Measurements from ENCODE around the gene HOXD8. TPM values are rescaled to one million over a fixed set of nuclear protein-coding genes. Genes with fewer than 3 reads are reported as not detected.

Gene HOXD8
- total and polyA plus RNA-seq, 10 of the 15 experiments (the other 5 are each of a cell fraction or from before 2014, with no cell fraction given): not detected

GRCh38 chr2:176146101-176146500 is 16.6 kb downstream of the HOXD8 start:
- ATAC-seq (no peak), DNase-seq (ENCODE audit: low read depth, low spot score) (no peak), FAIRE-seq (no peak)
- Histone ChIP-seq H3K4me2 (ENCODE audit: control insufficient read depth, insufficient read depth) (no peak overlapping the region), H4K20me1 (ENCODE audit: control insufficient read depth, insufficient read depth) (no peaks in the 10 kb centered on the region), H3K4me1 (ENCODE audit: control insufficient read depth, insufficient read depth, low read length) (no peaks in the 10 kb centered on the region), H3K9me3 (replicated peaks; ENCODE audit: control insufficient read depth, insufficient read depth, low read length) (no peaks in the 10 kb centered on the region), H3K9ac (ENCODE audit: control insufficient read depth, insufficient read depth, low read length) (no peak overlapping the region), H3K27ac (ENCODE audit: control insufficient read depth, insufficient read depth) (no peak overlapping the region), H2AFZ (ENCODE audit: control insufficient read depth, low read depth, low read length) (no peak overlapping the region), H3K4me3 (no peak overlapping the region), H3K27me3 (replicated peaks in 1 of 2; ENCODE audit: control insufficient read depth in 2 of 2, insufficient read depth in 2 of 2, low read length in 1 of 2) (peaks cover 10 to 28% of the 10 kb centered on the region in 2 experiments), H3K79me2 (ENCODE audit: control insufficient read depth, insufficient read depth, low read length) (no peaks in the 10 kb centered on the region), H3K36me3 (ENCODE audit: control insufficient read depth in 2 of 2, insufficient read depth in 2 of 2, low read length in 1 of 2) (no peaks in the 10 kb centered on the region)
- ChIA-PET RAD21 (ENCODE audit: unreplicated experiment) (no interaction called here), POLR2A (no interaction called here), SMC1A (ENCODE audit: uncharacterized antibody, unreplicated experiment) (interaction anchor here (1.0 to 4.6 kb wide), 3 partner anchors 310 to 506 kb away, joined by 3 to 34 read pairs (median 25); no protein-coding TSS in a partner anchor), CTCF (interaction anchor here (4.9 to 8.6 kb wide), 2 partner anchors 308 to 408 kb away, joined by 39 to 157 read pairs; no protein-coding TSS in a partner anchor)
- in situ Hi-C loops (cut with MboI): loop anchor here (25.0 kb wide), 1 partner anchor 1191 kb away; no protein-coding TSS in a partner anchor
- WGBS (ENCODE audit: insufficient coverage, insufficient replicate concordance, low lambda C conversion rate, missing lambda C conversion rate): 17% methylated on average over 6 of the region's 6 CpGs
- intact Hi-C loops (cut with micrococcal nuclease; ENCODE audit: unreplicated experiment): no loop called here
- no TSS peak for BruUV-seq (replicated peaks)
- no peak for TF ChIP-seq NFYA (IDR thresholded peaks at IDR 0.05; ENCODE audit: borderline replicate concordance, low read depth, low read length)
- TF ChIP-seq NR2C2 (IDR thresholded peaks at IDR 0.05; ENCODE audit: borderline replicate concordance, control insufficient read depth, insufficient read length, low read depth): no peak
- no peak for TF ChIP-seq SIX5 (IDR thresholded peaks at IDR 0.05; ENCODE audit: low read depth, low read length, severe bottlenecking)
- no peak for TF ChIP-seq ZBTB33 (IDR thresholded peaks at IDR 0.05)
- TF ChIP-seq KDM1A (IDR thresholded peaks at IDR 0.05; ENCODE audit: borderline replicate concordance): no peak
- no peak for TF ChIP-seq NR2C1 (IDR thresholded peaks at IDR 0.05)
- no peak for TF ChIP-seq SRF (IDR thresholded peaks at IDR 0.05; ENCODE audit: low read depth in 2 of 2, low read length in 2 of 2)
- TF ChIP-seq CEBPZ (IDR thresholded peaks at IDR 0.05; ENCODE audit: low read depth, low read length): no peak
- TF ChIP-seq ZNF24 (IDR thresholded peaks at IDR 0.05): no peak
- TF ChIP-seq CUX1 (IDR thresholded peaks at IDR 0.05; ENCODE audit: insufficient replicate concordance, low read depth, low read length): no peak
- no peak for TF ChIP-seq BCL11A (IDR thresholded peaks at IDR 0.05; ENCODE audit: low read depth, low read length)
